Brain microvascular endothelial cell (primary cell): ENCODE results near the gene HIVEP2.
A peak's percentile ranks its signal among the peaks of the same experiment; 100 is the strongest.

ENCODE experiments used
- DNase-seq: peaks from one replicate; pipeline ENCODE4 v3.0.0-alpha.2; 2020
- H3K27ac ChIP-seq: fragments of 250-450 bp; sonication (Bioruptor Pico); 2 replicates; pipeline ENCODE4 v1.5.1; 2020; ENCODE audit warnings: mild to moderate bottlenecking, moderate library complexity
- H3K27me3 ChIP-seq: fragments of 250-450 bp; sonication (Bioruptor Pico); replicated peaks from 2 replicates; pipeline ENCODE4 v1.5.1; 2020; ENCODE audit warnings: mild to moderate bottlenecking
- H3K36me3 ChIP-seq: fragments of 250-450 bp; sonication (Bioruptor Pico); replicated peaks from 2 replicates; pipeline ENCODE4 v1.5.1; 2020; ENCODE audit warnings: mild to moderate bottlenecking
- H3K4me3 ChIP-seq: 2 replicates; pipeline ENCODE4 v1.5.1; 2011; ENCODE audit warnings: low read depth, mild to moderate bottlenecking, control low read depth, low read length, moderate library complexity
- CTCF ChIP-seq: IDR thresholded peaks from 2 replicates; pipeline ENCODE4 v1.5.1; 2011; ENCODE audit warnings: low read depth, mild to moderate bottlenecking, moderate library complexity, low read length, control low read depth, inconsistent platforms; ENCODE audit errors: missing control alignments
- in situ Hi-C: cut with HindIII; loops from 2 replicates; pipeline ENCODE4 v1.10.0; 2017; ENCODE audit warnings: low sequenced_read_pairs, low pct_ligation_motif_present

The HIVEP2 gene

GRCh38 chr6:142870787-142871415 lies 74.1 kb downstream of the HIVEP2 start:
- DNase-seq: no peak
- in situ Hi-C loops: no loop called here
- Histone ChIP-seq H3K27me3 (no peaks in the 10 kb centered on the region), H3K27ac (peak overlapping the region; percentile 94), H3K36me3 (no peaks in the 10 kb centered on the region), H3K4me3 (no peak overlapping the region)
- no peak for TF ChIP-seq CTCF

- in situ Hi-C loops: no loop called here
- peak; percentile 8 for TF ChIP-seq CTCF
- no peak for DNase-seq
- Histone ChIP-seq H3K4me3 (no peak overlapping the region), H3K27me3 (no peaks in the 10 kb centered on the region), H3K27ac (no peak overlapping the region), H3K36me3 (no peaks in the 10 kb centered on the region)
Observed at GRCh38 chr6:142868917-142869316, 76.1 kb downstream of the HIVEP2 start.

DNA sequence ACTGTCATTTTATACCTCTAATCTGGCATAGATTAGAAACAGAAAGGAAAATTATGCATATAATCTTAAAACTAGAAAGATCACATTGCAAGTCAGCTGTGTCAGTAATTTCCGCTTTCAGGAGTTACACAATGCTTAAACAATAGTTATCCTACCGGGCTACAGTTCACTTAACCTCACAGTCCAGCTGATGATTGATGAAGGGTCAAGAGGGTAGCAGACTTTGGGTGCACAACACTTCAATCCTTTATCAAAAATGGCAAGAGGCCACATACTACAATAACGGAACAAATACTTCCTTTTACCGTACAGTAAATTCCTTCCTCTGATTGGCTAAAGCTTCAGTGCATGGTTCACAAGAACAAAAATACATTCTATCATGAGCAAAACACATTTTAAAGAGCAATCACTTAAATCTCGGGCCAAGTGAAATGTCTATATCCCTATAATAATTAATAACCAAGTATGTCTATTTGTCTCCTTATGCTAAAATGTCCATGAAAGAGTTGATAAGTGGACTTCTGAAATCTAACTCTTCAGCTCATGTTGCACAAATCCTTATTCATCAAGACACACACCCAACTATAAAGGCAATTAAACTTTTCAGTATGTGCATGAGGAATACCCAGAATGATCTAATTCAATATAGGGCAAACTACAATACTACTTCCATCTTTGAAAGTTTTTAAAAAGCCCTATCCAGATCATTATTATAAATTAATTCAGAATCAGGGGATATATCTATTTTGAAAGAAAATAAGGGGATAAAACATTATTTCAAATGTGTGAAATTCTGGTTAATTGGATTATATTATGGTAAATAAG lies 76.8 kb downstream of the HIVEP2 start:
- Histone ChIP-seq H3K36me3 (no peaks in the 10 kb centered on the region), H3K4me3 (no peak overlapping the region), H3K27me3 (no peaks in the 10 kb centered on the region), H3K27ac (peak overlapping the region; percentile 26)
- no peak for TF ChIP-seq CTCF
- no peak for DNase-seq
- in situ Hi-C loops: no loop called here

DNA sequence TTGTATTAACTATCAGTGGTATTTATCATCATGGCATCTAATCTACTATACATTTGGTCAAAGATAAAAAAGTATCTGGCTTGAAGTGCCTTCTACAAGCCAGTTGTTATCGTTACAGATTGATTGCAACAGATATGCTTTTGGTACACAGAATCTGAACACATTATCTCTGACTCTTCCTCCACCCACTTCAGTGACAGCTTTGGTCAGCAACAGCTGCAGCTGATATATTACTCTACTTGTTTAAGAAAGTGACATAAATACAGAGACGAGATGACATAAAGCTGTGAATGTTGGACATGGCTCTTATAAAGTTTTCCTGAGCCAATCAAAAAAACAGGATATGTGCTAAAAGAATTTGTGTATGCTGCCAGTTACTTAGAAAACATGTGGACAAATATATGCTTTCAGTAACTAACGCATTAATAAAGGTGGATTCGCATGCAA lies 77.6 kb downstream of the HIVEP2 start:
- H3K36me3 ChIP-seq: no peaks in the 10 kb centered on the region
- no peaks in the 10 kb centered on the region for H3K27me3 ChIP-seq
- H3K27ac ChIP-seq: peak overlapping the region; percentile 26
- DNase-seq: no peak
- TF ChIP-seq CTCF: no peak
- in situ Hi-C loops: no loop called here
- no peak overlapping the region for H3K4me3 ChIP-seq

DNA sequence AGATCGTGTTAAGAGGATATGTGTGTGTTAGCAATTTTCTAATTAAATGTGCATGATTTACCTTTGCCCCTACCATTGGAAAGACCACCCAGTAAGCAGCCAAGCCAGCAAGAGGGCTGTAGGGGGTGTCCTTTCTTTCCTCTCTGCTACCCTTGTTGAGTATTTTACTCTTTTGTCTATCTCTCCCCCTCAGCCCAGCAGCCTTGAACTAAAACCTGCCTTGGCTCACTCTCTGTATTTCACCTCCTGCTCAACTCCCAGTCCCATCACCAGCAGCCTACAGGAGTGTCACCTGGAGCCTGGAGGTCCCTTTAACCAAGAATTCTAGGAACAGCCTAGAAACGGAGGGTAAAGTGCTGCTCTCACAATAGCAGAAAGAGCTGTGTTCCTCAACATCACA lies 81.0 kb downstream of the HIVEP2 start:
- no peaks in the 10 kb centered on the region for H3K27me3 ChIP-seq
- H3K36me3 ChIP-seq: no peaks in the 10 kb centered on the region
- in situ Hi-C loops: no loop called here
- no peak overlapping the region for H3K4me3 ChIP-seq
- no peak for DNase-seq
- no peak overlapping the region for H3K27ac ChIP-seq
- TF ChIP-seq CTCF: no peak

GRCh38 chr6:142861711-142862110 lies 83.3 kb downstream of the HIVEP2 start:
- in situ Hi-C loops: no loop called here
- TF ChIP-seq CTCF: no peak
- no peak overlapping the region for H3K27ac ChIP-seq
- no peak for DNase-seq
- no peak overlapping the region for H3K4me3 ChIP-seq
- H3K36me3 ChIP-seq: no peaks in the 10 kb centered on the region
- H3K27me3 ChIP-seq: no peaks in the 10 kb centered on the region
